ENCODE data around the gene ADRA2C. TPM values are rescaled to one million over a fixed set of nuclear protein-coding genes. Genes with fewer than 3 reads are reported as not detected.
A peak's percentile ranks its signal among the peaks of the same experiment; 100 is the strongest.

The ADRA2C gene
- total RNA-seq, 5 donors from 2014 or later (not counting 1 experiment from before 2014, with no cell fraction given) = 0.16 to 0.18 TPM; not detected in 3

GRCh38 chr4:3746701-3747580 is 19.2 kb upstream of the ADRA2C start:
- no peaks in the 10 kb centered on the region for H3K4me1 ChIP-seq (ENCODE audit: control insufficient read depth in 1 of 2, extremely low read depth in 1 of 2, insufficient read depth in 2 of 2, low read length in 2 of 2)
- WGBS (ENCODE audit: insufficient coverage) = 46% methylated on average over 6 of the region's 23 CpGs
- ATAC-seq (replicated peaks in 1 of 4) = no peak
- CTCF ChIA-PET = no interaction called here
- Mint-ChIP-seq H3K4me1 (no peaks in the 10 kb centered on the region), H3K27ac (no peak overlapping the region), H3K27me3 (peaks cover 54 to 73% of the 10 kb centered on the region in 2 donors), H3K36me3 (no peaks in the 10 kb centered on the region), H3K9me3 (peaks cover 0 to 3% (median 0%) of the 10 kb centered on the region in 3 donors), H3K4me3 (no peak overlapping the region)
- no peak overlapping the region for H3K27ac ChIP-seq (ENCODE audit: low read length)
- H3K36me3 ChIP-seq (ENCODE audit: control insufficient read depth in 2 of 2, extremely low read depth in 1 of 2, insufficient read depth in 1 of 2, low read length in 1 of 2) = no peaks in the 10 kb centered on the region
- no peak overlapping the region for H3K4me3 ChIP-seq (ENCODE audit: control insufficient read depth in 1 of 2, extremely low read depth in 1 of 2, low read length in 1 of 2)
- H3K27me3 ChIP-seq (replicated peaks in 1 of 2; ENCODE audit: control insufficient read depth in 2 of 2, extremely low read depth in 1 of 2, insufficient read depth in 2 of 2, low read length in 1 of 2) = peaks cover 2 to 63% of the 10 kb centered on the region in 2 experiments
- no peaks in the 10 kb centered on the region for H3K9me3 ChIP-seq
- POLR2A ChIA-PET = interaction anchor here in 1 of 2 donors (0.7 kb wide), 1 partner anchor 75 kb away, joined by 6 read pairs; no protein-coding TSS in a partner anchor
- DNase-seq = no peak

DNA sequence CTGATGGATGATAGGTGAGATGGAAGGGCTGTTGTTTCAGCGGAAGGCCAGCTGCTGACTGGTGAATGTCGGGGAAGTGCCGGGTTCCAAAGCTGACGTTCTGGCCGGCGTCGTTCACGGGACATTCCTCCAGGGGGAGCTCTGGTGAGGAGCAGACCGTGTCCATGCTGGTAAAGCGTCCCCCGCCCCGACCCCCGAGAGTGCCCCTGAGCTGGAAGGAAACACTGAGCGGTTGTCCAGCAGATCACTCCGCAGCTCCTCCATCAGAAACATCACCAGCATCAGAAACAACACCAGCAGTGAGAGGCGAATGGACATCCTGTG is 18.6 kb upstream of the ADRA2C start:
- no peaks in the 10 kb centered on the region for H3K4me1 Mint-ChIP-seq
- no peaks in the 10 kb centered on the region for H3K9me3 Mint-ChIP-seq
- ATAC-seq (replicated peaks in 1 of 4) (no peak), DNase-seq (peak in 4 of 35 experiments; percentile 2 to 15 (median 6))
- Histone ChIP-seq H3K27me3 (replicated peaks in 1 of 2; ENCODE audit: control insufficient read depth in 2 of 2, extremely low read depth in 1 of 2, insufficient read depth in 2 of 2, low read length in 1 of 2) (peaks cover 2 to 68% of the 10 kb centered on the region in 2 experiments), H3K36me3 (ENCODE audit: control insufficient read depth in 2 of 2, extremely low read depth in 1 of 2, insufficient read depth in 1 of 2, low read length in 1 of 2) (no peaks in the 10 kb centered on the region), H3K9me3 (no peaks in the 10 kb centered on the region), H3K4me1 (ENCODE audit: control insufficient read depth in 1 of 2, extremely low read depth in 1 of 2, insufficient read depth in 2 of 2, low read length in 2 of 2) (no peaks in the 10 kb centered on the region), H3K27ac (ENCODE audit: low read length) (no peak overlapping the region), H3K4me3 (ENCODE audit: control insufficient read depth in 1 of 2, extremely low read depth in 1 of 2, low read length in 1 of 2) (no peak overlapping the region)
- CTCF ChIA-PET = interaction anchor here in 1 of 2 donors (0.6 kb wide), 1 partner anchor 183 kb away, joined by 3 read pairs; no protein-coding TSS in a partner anchor
- WGBS (ENCODE audit: insufficient coverage) = 27% methylated on average over 16 of the region's 16 CpGs
- no peak overlapping the region for H3K27ac Mint-ChIP-seq
- no peak overlapping the region for H3K4me3 Mint-ChIP-seq
- POLR2A ChIA-PET = interaction anchor here in 1 of 2 donors (0.7 kb wide), 1 partner anchor 75 kb away, joined by 6 read pairs; no protein-coding TSS in a partner anchor
- H3K36me3 Mint-ChIP-seq = no peaks in the 10 kb centered on the region
- H3K27me3 Mint-ChIP-seq = peaks cover 48 to 72% of the 10 kb centered on the region in 2 donors

- Mint-ChIP-seq H3K27me3 (peaks cover 42 to 66% of the 10 kb centered on the region in 2 donors), H3K4me3 (no peak overlapping the region), H3K27ac (no peak overlapping the region), H3K9me3 (no peaks in the 10 kb centered on the region), H3K36me3 (no peaks in the 10 kb centered on the region), H3K4me1 (no peaks in the 10 kb centered on the region)
- ATAC-seq (replicated peaks in 1 of 4) (no peak), DNase-seq (no peak)
- Histone ChIP-seq H3K9me3 (no peaks in the 10 kb centered on the region), H3K4me3 (ENCODE audit: control insufficient read depth in 1 of 2, extremely low read depth in 1 of 2, low read length in 1 of 2) (no peak overlapping the region), H3K4me1 (ENCODE audit: control insufficient read depth in 1 of 2, extremely low read depth in 1 of 2, insufficient read depth in 2 of 2, low read length in 2 of 2) (no peaks in the 10 kb centered on the region), H3K36me3 (ENCODE audit: control insufficient read depth in 2 of 2, extremely low read depth in 1 of 2, insufficient read depth in 1 of 2, low read length in 1 of 2) (no peaks in the 10 kb centered on the region), H3K27ac (ENCODE audit: low read length) (no peak overlapping the region), H3K27me3 (replicated peaks in 1 of 2; ENCODE audit: control insufficient read depth in 2 of 2, extremely low read depth in 1 of 2, insufficient read depth in 2 of 2, low read length in 1 of 2) (peaks cover 2 to 66% of the 10 kb centered on the region in 2 experiments)
- ChIA-PET CTCF (interaction anchor here in 1 of 2 donors (0.6 kb wide), 1 partner anchor 182 kb away, joined by 3 read pairs; no protein-coding TSS in a partner anchor), POLR2A (no interaction called here)
- 67% methylated on average over 6 of the region's 17 CpGs for WGBS (ENCODE audit: insufficient coverage)
Observed at GRCh38 chr4:3748136-3748898, 17.9 kb upstream of the ADRA2C start.

DNA sequence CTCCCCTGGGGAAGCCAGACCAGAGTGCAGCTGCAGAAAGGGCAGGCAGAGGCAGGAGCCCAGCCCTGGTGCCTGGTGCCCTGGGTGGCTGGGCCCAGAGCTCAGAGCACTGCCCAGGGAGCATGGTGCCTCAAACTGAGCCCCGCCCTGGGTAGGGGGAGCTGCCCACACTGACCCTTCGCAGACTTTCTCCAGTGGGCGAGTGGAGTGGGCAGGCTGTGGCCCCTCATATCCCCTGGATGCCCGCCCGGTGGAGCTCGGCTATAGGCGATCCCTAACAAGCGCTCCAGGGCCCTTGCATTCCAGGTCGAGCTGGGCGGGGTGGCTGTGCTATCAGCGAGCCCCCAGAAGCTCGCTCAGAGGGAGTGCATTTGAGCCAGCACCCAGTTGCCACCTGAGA is 17.1 kb upstream of the ADRA2C start:
- peaks cover 38 to 59% of the 10 kb centered on the region in 2 donors for H3K27me3 Mint-ChIP-seq

DNA sequence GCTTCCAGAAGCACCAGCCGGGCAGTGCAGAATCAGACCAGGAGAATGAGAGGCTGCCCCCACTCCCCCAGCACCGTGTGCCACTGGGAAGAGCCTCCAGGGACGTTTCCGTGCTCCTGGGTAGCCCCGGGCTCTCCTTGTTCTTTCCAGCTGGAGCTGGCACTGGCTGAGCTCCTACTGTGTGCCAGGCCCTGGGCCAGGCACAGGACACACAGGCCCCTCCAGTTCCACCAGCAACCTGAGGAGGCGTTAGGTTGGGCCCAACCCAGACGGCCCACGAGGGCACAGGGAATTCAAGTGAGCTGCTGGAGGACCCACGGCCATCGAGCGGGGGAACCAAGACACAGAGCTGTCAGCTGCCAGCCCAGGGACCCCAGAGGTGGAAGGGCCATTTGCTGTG is 15.9 kb upstream of the ADRA2C start:
- H3K4me3 ChIP-seq (ENCODE audit: control insufficient read depth in 1 of 2, extremely low read depth in 1 of 2, low read length in 1 of 2) = no peak overlapping the region
- Mint-ChIP-seq H3K27me3 (peaks cover 32 to 53% of the 10 kb centered on the region in 2 donors), H3K4me1 (no peaks in the 10 kb centered on the region), H3K4me3 (no peak overlapping the region), H3K27ac (no peak overlapping the region), H3K9me3 (no peaks in the 10 kb centered on the region), H3K36me3 (no peaks in the 10 kb centered on the region)
- peaks cover 2 to 62% of the 10 kb centered on the region in 2 experiments for H3K27me3 ChIP-seq (replicated peaks in 1 of 2; ENCODE audit: control insufficient read depth in 2 of 2, extremely low read depth in 1 of 2, insufficient read depth in 2 of 2, low read length in 1 of 2)
- POLR2A ChIA-PET = no interaction called here
- H3K36me3 ChIP-seq (ENCODE audit: control insufficient read depth in 2 of 2, extremely low read depth in 1 of 2, insufficient read depth in 1 of 2, low read length in 1 of 2) = no peaks in the 10 kb centered on the region
- WGBS (ENCODE audit: insufficient coverage) = 72% methylated on average over 10 of the region's 11 CpGs
- ATAC-seq (replicated peaks in 1 of 4) = no peak
- DNase-seq = no peak
- H3K27ac ChIP-seq (ENCODE audit: low read length) = no peak overlapping the region
- CTCF ChIA-PET = no interaction called here
- H3K4me1 ChIP-seq (ENCODE audit: control insufficient read depth in 1 of 2, extremely low read depth in 1 of 2, insufficient read depth in 2 of 2, low read length in 2 of 2) = no peaks in the 10 kb centered on the region
- no peaks in the 10 kb centered on the region for H3K9me3 ChIP-seq

More for the DNA sequence above, 17.1 kb upstream of the ADRA2C start:
- no peak overlapping the region for H3K4me3 Mint-ChIP-seq
- peaks cover 2 to 64% of the 10 kb centered on the region in 2 experiments for H3K27me3 ChIP-seq (replicated peaks in 1 of 2; ENCODE audit: control insufficient read depth in 2 of 2, extremely low read depth in 1 of 2, insufficient read depth in 2 of 2, low read length in 1 of 2)
- no peaks in the 10 kb centered on the region for H3K9me3 ChIP-seq
- no peaks in the 10 kb centered on the region for H3K4me1 ChIP-seq (ENCODE audit: control insufficient read depth in 1 of 2, extremely low read depth in 1 of 2, insufficient read depth in 2 of 2, low read length in 2 of 2)
- CTCF ChIA-PET = no interaction called here
- DNase-seq (no peak), ATAC-seq (replicated peaks in 1 of 4) (no peak)
- no peak overlapping the region for H3K27ac ChIP-seq (ENCODE audit: low read length)
- H3K36me3 Mint-ChIP-seq = no peaks in the 10 kb centered on the region
- 83% methylated on average over 5 of the region's 12 CpGs for WGBS (ENCODE audit: insufficient coverage)
- H3K4me3 ChIP-seq (ENCODE audit: control insufficient read depth in 1 of 2, extremely low read depth in 1 of 2, low read length in 1 of 2) = no peak overlapping the region
- H3K36me3 ChIP-seq (ENCODE audit: control insufficient read depth in 2 of 2, extremely low read depth in 1 of 2, insufficient read depth in 1 of 2, low read length in 1 of 2) = no peaks in the 10 kb centered on the region
- no peak overlapping the region for H3K27ac Mint-ChIP-seq
- no peaks in the 10 kb centered on the region for H3K9me3 Mint-ChIP-seq
- H3K4me1 Mint-ChIP-seq = no peaks in the 10 kb centered on the region
- POLR2A ChIA-PET = interaction anchor here in 1 of 2 donors (0.6 kb wide), 1 partner anchor 40 kb away, joined by 4 read pairs; no protein-coding TSS in a partner anchor

DNA sequence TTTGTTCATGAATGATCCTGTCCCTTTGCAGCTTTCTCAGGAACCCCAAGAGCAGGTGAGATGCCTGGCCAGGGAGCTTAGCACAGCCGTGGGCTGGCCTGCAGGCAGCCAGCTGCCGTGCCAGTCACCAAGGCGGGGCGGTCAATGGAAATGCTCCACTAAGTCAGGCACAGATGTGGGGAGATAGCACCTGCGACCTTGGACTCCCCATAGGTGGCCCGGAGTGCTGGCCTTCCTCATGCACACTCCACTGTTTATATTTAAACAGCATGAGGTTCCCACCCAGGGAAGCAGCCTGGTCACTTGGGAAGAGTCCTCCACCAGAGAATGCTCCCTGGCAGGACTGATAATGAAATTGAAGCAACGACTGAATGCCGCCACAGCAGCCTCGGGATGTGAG is 14.2 kb upstream of the ADRA2C start:
- ChIA-PET POLR2A (no interaction called here), CTCF (no interaction called here)
- Mint-ChIP-seq H3K36me3 (no peaks in the 10 kb centered on the region), H3K27ac (no peak overlapping the region), H3K9me3 (no peaks in the 10 kb centered on the region), H3K27me3 (peaks cover 23 to 44% of the 10 kb centered on the region in 2 donors), H3K4me1 (no peaks in the 10 kb centered on the region), H3K4me3 (no peak overlapping the region)
- H3K4me1 ChIP-seq (ENCODE audit: control insufficient read depth in 1 of 2, extremely low read depth in 1 of 2, insufficient read depth in 2 of 2, low read length in 2 of 2) = no peaks in the 10 kb centered on the region
- WGBS (ENCODE audit: insufficient coverage) = 78% methylated on average over 8 of the region's 9 CpGs
- H3K36me3 ChIP-seq (ENCODE audit: control insufficient read depth in 2 of 2, extremely low read depth in 1 of 2, insufficient read depth in 1 of 2, low read length in 1 of 2) = no peaks in the 10 kb centered on the region
- no peak overlapping the region for H3K27ac ChIP-seq (ENCODE audit: low read length)
- H3K27me3 ChIP-seq (replicated peaks in 1 of 2; ENCODE audit: control insufficient read depth in 2 of 2, extremely low read depth in 1 of 2, insufficient read depth in 2 of 2, low read length in 1 of 2) = peaks cover 0 to 72% of the 10 kb centered on the region in 2 experiments
- no peaks in the 10 kb centered on the region for H3K9me3 ChIP-seq
- ATAC-seq (replicated peaks in 1 of 4) (no peak), DNase-seq (no peak)
- H3K4me3 ChIP-seq (ENCODE audit: control insufficient read depth in 1 of 2, extremely low read depth in 1 of 2, low read length in 1 of 2) = no peak overlapping the region

All from T-cell (primary cell).